GM19397 (cell line): Measurements from ENCODE around the gene ZNF576.
A peak's percentile ranks its signal among the peaks of the same experiment; 100 is the strongest.
"Not testable (repeated sequence)": the region's sequence is repeated elsewhere in the genome, so short reads cannot be mapped to it uniquely, and the experiment has no call there.

ENCODE experiments used
- ATAC-seq: cut with Tn5 transposase; IDR thresholded peaks from one replicate; pipeline ENCODE4 v1.9.1; 2021; ENCODE audit warnings: mild to moderate bottlenecking, moderate library complexity; ENCODE audit not compliant: unreplicated experiment

The ZNF576 gene

DNA sequence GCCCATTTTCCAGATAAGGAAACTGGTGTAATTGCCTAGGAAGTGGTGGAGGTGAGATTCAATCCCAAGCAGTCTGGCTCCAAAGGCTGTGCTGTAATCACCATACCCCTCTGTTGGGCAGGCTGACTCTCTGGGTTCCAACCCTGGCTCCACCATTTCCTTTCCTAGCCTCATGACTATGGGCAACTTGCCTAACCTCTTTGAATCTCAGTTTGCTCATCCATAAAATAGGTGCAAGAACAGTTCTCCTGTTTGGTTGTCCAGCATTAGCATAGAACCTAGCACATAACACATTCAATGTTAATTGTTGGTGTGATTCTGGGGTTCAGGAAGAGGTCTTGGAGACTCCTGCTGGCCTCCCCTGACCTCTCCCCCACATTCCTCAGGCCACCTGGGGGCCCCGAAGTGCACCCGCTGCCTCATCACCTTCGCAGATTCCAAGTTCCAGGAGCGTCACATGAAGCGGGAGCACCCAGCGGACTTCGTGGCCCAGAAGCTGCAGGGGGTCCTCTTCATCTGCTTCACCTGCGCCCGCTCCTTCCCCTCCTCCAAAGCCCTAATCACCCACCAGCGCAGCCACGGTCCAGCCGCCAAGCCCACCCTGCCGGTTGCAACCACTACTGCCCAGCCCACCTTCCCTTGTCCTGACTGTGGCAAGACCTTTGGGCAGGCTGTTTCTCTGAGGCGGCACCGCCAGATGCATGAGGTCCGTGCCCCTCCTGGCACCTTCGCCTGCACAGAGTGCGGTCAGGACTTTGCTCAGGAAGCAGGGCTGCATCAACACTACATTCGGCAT is 2.2 kb downstream of the ZNF576 start:
- ATAC-seq, result no peak

DNA sequence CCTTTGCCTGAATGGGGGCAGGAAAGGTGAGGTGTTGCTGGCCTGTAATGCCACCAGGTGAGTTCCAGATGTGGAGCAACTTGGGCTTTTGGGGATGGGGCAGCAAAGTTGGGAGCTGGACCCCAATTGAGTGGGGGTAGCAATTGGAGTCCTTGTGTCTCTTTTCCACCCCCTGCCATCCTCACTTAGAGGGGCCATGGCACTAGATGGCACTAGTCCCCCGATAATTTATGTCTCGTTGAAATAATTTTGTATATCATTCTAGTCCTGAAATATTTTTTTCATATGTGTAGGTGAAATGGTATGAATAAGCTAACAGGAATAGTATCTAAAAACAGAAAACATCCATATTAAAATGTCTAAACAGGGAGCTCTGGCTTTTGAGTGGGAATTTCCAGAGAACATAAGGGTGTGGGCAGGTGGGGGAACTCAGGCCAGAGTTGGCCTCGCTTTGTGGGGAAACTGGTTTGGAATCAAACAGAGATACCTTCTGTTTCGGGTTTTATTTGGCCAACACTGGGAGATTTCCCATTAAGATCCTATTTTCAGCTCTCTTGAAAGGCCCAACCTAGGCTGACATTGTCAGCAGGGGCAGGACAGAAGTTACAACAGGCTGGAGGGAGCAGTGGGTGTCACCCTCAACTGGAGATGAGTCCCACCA is 3.4 kb downstream of the ZNF576 start:
- no peak for ATAC-seq

DNA sequence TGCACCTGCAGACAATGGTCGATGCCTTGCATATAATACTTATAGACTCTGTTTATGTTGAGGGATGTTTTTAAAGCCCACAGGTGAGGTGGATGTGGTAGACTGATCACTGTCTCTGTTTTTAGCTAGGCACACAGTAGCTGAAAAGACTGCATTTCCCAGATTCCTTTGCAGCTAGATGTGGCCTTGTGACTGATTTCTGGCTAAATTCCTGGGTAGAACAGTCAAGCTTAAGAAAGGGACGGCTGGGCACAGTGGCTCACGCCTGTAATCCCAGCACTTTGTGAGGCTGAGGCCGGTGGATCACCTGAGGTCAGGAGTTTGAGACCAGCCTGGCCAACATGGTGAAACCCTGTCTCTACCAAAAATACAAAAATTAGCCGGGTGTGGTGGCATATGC is 3.9 kb downstream of the ZNF576 start:
- not testable (repeated sequence) for ATAC-seq

DNA sequence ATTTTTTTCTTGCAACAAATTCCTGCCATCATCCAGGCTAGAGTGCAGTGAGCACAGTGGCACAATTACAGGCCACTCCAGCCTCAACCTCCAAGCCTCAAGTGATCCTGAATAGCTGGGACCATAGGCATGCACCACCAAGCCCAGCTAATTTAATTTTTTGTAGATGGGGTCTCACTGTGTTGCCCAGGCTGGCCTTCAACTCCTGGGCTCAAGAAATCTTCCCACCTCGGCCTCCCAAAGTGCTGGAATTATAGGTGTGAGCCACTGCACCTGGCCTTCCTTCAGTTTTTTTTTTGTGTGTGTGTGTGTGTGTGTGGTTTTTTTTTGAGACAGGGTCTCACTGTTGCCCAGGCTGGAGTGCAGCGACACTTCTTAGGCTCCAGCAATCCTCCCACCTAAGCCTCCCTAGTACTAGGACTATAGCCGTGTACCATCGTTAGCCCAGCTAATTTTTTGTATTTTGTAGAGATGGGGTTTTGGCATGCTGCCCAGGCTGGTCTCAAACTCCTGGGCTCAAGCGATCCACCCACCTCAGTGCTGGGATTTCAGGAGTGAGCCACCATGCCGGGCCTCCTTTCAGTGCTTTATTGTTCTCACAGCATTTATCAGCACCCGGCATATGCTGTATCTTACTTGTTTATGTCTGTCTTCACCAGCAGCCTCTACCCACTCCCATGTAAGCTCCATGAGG is 9.6 kb downstream of the ZNF576 start:
- ATAC-seq, result no peak

DNA sequence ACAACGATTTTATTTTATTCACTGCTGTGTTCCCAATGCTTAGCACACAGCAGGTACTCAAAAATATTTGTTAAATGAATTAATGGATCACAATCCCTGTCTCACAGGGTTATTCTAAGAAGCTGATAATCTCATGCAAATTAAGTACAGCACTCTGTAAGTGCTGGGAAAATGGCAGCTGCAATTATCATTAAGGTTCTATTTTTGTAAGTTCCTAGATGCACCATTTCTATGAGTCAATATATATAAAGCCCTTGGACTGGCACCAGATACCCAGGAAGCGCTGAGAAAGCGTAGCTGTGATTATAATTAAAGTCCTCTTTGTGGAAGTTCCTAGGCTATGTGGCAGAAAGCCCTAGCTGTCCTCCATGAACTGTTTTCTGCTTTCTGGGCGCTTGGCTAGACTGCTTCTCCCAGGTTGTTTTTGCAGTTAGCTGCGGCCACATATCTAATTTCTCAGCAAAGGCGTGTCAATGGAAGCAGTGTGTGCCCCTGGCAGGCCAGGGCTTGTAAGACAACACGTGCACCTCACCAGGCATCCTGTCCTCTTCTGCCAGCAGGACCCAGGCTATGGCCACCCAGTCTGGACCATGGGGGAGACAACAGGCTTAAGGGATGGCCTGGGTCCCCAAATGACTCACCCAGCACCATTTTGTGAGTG is 10.3 kb downstream of the ZNF576 start:
- ATAC-seq, result no peak

DNA sequence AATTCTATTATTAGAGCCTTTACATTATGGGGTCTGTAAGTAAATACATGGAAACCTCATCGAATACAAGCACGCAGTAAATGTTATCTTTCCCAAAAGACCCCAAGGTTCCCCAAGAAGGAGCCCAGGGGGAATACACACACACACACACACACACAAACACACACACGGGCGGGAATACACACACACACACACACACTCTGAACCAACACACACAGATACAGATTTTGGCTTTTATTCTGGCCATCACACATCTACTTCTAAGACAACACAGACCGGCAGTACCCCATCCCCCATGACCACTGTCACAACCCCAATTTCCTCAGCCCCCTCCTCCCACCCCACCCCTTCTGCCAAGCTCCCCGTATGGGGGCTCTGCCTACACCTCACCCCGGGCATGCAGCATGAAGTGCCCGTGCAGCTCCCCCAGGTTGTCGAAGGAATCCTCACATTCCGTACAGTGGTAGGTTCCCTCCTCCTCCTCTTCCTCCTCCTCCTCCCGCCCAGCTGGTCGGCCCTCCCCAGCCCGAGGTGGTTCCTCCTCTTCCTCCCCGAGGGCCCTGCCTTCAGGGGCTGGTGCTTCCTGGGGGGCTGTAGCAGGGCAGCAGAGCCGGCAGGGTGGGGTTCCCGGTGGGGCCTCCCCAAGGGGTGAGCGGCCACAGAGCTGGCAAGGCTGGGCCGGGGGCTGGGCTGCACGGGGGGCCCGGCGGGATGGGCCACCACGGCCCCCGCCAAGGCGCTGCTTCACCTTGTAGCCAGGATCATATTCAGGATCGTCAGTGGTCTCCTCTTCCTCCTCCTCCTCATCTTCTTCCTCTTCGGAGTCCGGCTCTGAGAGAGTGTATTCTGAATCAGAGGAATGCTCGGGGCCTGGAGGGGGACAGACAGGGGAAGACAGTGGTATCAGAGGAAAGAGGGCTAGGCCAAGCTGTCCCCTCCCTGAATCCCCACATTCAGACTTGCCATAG is 11.1 kb downstream of the ZNF576 start:
- ATAC-seq, result no peak

DNA sequence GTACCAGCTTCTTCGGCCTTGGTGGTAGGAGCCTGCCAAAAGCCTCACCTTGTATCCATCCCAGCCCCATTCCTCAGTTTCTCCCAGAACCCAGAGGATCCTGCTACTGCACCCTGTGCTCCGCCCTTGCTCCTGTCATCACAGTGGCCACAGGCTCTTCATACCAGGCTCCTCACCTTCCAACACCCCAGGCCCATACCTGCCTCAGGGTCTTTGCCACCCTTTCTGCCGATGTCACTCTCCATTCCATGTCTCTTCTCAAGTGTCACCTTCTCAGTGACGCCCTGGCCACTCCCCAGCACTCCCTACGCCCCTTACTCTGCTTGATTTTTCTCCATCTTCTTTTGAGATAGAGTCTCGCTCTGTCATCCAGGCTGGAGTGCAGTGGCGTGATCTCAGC is 13.5 kb downstream of the ZNF576 start:
- ATAC-seq, result no peak

DNA sequence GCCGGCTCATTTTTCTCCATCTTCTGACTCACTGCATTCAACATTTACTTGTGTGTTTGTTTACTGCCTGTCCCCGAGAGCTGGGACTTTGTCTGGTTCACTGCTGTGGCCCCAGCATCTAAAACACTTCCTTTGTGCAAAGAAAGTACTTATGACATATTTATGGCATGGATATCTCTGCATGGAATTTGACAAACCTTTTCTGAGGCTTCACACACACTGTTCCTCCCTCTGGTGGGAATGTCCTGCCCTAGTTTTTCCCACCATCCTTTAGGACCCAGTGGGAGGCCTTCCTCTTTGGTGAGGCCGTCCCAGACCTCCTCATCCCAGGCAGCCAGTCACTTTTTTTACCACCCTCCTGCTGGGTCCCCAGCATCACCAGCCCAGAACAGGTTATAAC is 14.1 kb downstream of the ZNF576 start:
- ATAC-seq, result no peak

DNA sequence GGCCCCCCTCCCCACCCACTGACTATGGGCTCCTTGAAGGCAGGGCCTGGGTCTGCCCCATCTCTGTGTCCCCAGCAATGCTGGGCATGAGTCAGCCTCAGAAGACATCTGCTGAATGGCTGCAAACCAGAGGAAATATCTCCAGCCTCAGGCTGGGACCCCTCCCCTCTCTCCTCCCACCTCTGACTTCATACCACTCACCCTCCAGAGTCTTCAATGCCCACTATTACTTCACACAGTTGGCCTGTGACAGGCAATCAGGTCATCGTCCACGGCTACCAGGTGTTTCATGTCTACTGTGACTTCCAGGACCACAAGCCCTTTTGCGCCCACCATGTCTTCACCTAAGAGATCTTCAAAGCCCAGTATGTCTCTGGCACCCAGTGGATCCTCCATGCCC is 15.4 kb downstream of the ZNF576 start, which contains the start of gene SRRM5:
Gene SRRM5, plus strand, starts transcription at position 301 of the 400 bp plus-strand sequence. Its CDS starts 34 bp downstream, at position 335.
- ATAC-seq, result no peak

DNA sequence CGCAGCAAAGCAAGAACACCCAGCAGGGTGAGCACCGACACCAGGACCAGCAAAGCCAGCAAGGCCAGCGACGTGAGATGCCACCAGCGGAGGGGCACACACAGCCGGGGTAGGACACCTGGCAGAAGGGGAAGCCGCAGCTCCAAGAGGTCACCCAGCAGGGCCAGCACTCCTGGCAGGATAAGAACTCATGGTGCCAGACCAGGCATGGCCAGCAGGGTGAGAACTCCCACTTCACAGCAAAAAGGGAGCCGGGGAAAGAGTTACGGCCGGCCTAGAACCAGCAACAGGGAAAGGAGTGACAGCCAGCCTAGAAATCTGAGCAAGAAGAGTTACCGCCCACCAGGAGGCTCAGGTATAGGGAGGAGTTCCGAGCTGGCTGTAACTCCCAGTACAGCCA is 16.0 kb downstream of the ZNF576 start:
- ATAC-seq, result no peak

DNA sequence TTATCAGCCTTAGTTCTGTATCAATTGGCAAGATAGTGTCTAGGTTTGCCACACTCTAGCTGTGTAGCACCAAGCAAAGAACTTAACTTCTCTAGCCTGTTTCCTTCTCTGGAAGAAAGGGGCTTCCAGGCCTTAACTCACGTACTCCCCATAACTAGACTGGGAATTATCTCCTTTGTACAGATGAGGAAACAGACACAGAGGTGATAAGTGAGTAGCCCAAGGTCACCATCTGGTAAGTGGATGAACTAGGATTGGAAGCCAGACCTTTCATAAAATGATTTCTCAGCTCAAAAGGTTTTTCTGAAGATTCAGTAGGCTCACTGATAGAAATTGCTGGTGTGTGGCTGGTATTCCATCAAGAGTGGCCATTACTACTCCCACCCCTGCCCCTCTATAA is 19.9 kb downstream of the ZNF576 start:
- no peak for ATAC-seq

DNA sequence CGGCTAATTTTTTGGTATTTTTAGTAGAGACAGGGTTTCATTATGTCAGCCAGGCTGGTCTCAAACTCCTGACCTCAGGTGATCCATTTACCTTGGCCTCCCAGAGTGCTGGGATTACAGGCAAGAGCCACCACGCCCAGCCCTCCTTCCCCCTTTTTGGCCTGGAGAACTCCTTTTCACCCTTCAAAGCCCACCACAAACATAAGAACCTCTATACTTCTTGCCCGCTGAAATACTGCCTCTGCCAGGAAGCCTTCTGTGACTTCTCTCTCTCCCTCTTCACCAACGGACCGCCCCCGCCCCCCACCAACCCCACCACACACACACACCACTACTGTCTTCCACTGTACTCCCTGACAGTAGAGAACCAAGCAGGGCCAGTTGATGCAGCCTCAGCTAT is 20.6 kb downstream of the ZNF576 start:
- no peak for ATAC-seq

DNA sequence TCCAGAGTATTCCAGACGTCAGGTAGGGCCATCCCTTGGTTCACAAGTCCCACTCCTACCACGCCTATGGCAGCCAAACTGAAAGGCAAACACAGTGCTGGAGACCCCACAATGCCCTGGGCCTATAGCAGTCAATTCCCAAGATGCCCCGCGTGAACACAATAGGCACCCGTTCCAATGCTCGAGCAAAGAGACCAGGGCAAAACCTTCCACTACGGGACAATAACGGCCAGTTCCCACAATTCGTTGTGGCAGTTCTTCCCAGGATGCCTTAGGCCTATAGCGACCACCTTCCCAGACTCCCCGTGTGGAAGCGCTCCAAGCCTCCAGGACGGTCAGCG is 22.5 kb downstream of the ZNF576 start:
- peak; percentile 8 for ATAC-seq

DNA sequence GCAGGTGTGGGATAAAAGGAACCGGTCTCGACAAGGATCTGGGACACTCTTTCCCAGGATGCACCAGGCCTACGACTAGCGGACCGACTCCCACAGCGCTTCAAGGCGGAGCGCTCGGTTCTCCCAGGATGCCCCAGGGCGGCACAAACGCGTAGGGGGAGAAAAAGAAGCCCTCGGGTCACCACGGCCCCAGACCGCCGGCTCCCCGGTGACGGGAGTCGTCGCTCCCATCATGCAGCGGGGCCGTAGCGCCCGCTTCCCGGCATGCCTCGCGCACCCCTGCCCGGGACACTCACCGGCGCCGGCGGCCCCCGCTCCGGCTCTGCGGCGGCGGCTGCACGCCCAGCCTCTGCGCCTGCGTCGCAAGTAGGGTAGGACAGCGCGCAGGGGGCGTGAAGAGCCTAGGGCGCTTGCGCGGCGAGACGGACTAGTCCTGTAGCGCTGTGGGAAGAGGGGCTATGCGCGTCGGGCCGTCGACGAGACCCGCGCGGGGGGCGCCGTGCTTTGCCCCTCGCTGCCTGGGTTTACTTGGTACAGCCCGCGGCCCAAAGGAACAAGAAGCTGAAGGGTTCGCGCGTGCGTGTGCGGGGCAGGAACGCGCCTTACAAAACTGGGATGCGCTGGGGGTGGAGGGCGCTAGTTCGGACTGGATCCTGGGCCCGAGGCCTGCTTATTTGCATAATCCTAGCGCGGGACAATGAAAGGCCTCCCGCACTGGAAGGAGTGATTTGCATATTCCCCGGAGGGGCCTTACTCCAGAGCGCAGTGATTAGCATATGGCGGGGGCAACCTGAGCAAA is 23.1 kb downstream of the ZNF576 start, which contains the start of gene ZNF428:
Gene ZNF428, minus strand, starts transcription at position 368 of the 799 bp plus-strand sequence. CDS start 5,325 bp downstream, outside the sequence.
- ATAC-seq, result peak; percentile 87

DNA sequence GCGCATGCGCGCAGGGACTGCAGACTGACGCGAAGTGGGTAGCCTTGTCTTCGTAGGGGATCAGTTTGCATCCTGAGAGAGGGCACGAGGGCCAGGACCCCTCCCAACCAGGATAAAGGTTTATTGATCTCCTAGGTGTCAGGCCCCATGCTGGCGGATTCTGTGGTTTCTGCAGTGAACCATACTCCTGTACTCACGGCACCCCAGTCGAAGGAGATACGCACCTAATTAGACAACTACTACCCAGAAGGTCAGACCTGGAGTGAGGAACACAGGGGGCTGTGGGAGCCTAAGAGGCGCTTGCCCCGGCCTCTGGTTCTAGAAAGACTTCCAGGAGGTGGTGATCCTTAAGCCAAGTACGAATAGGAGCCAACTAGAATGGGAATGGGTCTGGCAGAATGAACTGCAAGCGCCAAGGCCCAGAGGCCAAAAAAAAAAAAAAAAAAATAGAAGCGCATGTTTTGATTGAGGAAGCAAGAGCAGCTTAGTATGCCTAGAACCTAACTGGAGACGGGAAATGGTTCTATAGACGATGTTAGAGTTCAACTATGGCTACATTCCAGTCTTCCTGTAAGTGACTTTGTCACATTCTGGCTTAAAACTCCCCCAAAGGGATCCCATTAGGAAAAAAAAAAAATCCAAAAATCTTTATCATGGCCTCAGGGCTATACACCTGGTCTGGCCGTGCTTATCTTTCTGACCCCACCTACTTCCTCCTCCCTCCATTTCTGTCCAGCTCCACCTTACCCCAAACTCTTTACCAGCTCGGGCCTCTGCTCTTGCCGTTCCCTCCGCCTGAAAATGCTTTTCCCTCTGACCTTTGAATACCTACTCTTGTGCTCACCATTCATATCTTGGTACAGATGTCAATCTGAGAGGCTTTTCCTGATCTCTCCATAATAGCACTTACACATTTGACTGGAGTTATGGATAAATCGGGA is 23.9 kb downstream of the ZNF576 start:
- no peak for ATAC-seq

DNA sequence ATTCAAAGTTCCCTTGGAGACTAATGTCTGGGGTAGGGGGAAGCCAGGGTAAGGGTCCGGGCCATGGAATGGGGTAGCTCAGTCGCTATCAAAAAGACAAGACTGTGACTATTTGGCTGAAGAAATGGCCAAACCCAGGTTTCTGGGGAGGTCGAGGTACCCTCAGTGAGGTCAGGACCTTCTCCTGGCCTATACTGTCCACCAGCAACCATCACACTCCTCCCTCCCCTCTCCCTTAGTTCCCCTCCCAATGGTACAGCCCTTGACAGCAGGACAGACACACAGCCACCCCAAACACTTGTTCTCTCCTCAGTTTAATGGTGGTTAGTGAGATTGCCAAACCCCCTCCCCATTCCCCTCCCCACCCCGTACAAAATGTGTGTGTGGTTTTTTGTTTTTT is 25.7 kb downstream of the ZNF576 start:
- ATAC-seq, result no peak

DNA sequence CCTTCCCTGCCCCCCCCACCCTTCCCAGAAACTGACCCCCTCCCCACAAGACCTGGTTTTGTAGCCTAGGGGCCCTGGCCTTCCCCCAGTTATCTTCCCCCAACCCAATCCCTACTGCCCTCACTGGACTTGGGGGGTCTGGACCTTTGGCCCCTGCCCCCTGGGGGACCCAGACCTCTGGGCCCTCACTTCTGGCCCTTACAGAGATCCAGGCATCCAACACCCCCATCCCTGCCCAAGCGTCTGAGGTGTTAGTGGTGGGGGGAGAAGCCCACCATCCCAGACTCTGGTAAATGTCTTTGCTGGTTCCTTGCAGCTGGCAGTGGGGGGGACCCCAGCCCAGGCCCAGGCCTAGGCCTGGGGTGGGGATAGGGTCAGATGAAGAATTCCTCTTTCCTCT is 26.6 kb downstream of the ZNF576 start:
- no peak for ATAC-seq
